ENCODE measurements around the gene CNTNAP2.

Gene CNTNAP2

GRCh38 chr7:146388928-146389327, 272.3 kb downstream of the CNTNAP2 start:
- H3K27ac ChIP-seq (ENCODE audit: low read depth, low read length): no peak overlapping the region
- H3K27me3 ChIP-seq (ENCODE audit: insufficient read depth, low read length): no peaks in the 10 kb centered on the region
- no peaks in the 10 kb centered on the region for H3K79me1 ChIP-seq (ENCODE audit: low read length)
- H3K79me2 ChIP-seq (ENCODE audit: control insufficient read depth, insufficient read depth, low read length, poor library complexity): no peaks in the 10 kb centered on the region
- no peak for DNase-seq
- H3K9ac ChIP-seq (ENCODE audit: low read length): no peak overlapping the region
- no peak overlapping the region for H3K14ac ChIP-seq (ENCODE audit: low read length)
- no peak overlapping the region for H2BK5ac ChIP-seq (ENCODE audit: low read depth, low read length, poor library complexity)
- H3K4me1 ChIP-seq (ENCODE audit: control insufficient read depth in 1 of 2, insufficient read depth in 2 of 2, low read length in 2 of 2): no peaks in the 10 kb centered on the region
- no peaks in the 10 kb centered on the region for H3K9me3 ChIP-seq (ENCODE audit: insufficient read depth, low read depth, low read length)
- H3K4me2 ChIP-seq (ENCODE audit: low read length): no peak overlapping the region
- H3K4me3 ChIP-seq (ENCODE audit: low read depth, low read length): no peak overlapping the region
- no peak overlapping the region for H4K91ac ChIP-seq (ENCODE audit: low read depth, low read length)
- no peak overlapping the region for H3K4ac ChIP-seq (ENCODE audit: low read depth, low read length)
- WGBS (ENCODE audit: extremely low coverage, insufficient coverage, insufficient read length): no CpG with 5 or more reads among the region's 2 CpGs
- H3K36me3 ChIP-seq (ENCODE audit: control insufficient read depth in 1 of 2, insufficient read depth in 2 of 2, low read length in 2 of 2): no peaks in the 10 kb centered on the region
- no peak overlapping the region for H4K12ac ChIP-seq (ENCODE audit: low read depth, low read length)
- H2BK12ac ChIP-seq (ENCODE audit: low read length): no peak overlapping the region
- no peak overlapping the region for H4K8ac ChIP-seq (ENCODE audit: low read depth, low read length)
- H2BK120ac ChIP-seq (ENCODE audit: insufficient read depth, low read length, poor library complexity): no peak overlapping the region
- no peak overlapping the region for H2AK5ac ChIP-seq (ENCODE audit: low read length)
- no peak overlapping the region for H2AFZ ChIP-seq (ENCODE audit: insufficient read depth, low read length, poor library complexity)
- H3K18ac ChIP-seq (ENCODE audit: low read length): no peak overlapping the region
- H3K23ac ChIP-seq (ENCODE audit: low read length): no peak overlapping the region

- Histone ChIP-seq H3K4me1 (ENCODE audit: control insufficient read depth in 1 of 2, insufficient read depth in 2 of 2, low read length in 2 of 2) (no peaks in the 10 kb centered on the region), H3K27ac (ENCODE audit: low read depth, low read length) (no peak overlapping the region), H3K79me2 (ENCODE audit: control insufficient read depth, insufficient read depth, low read length, poor library complexity) (no peaks in the 10 kb centered on the region), H4K91ac (ENCODE audit: low read depth, low read length) (no peak overlapping the region), H2AFZ (ENCODE audit: insufficient read depth, low read length, poor library complexity) (no peak overlapping the region), H2BK120ac (ENCODE audit: insufficient read depth, low read length, poor library complexity) (no peak overlapping the region), H2AK5ac (ENCODE audit: low read length) (no peak overlapping the region), H3K4me3 (ENCODE audit: low read depth, low read length) (no peak overlapping the region), H3K4me2 (ENCODE audit: low read length) (no peak overlapping the region), H3K9ac (ENCODE audit: low read length) (no peak overlapping the region), H3K79me1 (ENCODE audit: low read length) (no peaks in the 10 kb centered on the region), H3K14ac (ENCODE audit: low read length) (no peak overlapping the region), H4K12ac (ENCODE audit: low read depth, low read length) (no peak overlapping the region), H3K23ac (ENCODE audit: low read length) (no peak overlapping the region), H3K18ac (ENCODE audit: low read length) (no peak overlapping the region), H2BK5ac (ENCODE audit: low read depth, low read length, poor library complexity) (no peak overlapping the region), H3K27me3 (ENCODE audit: insufficient read depth, low read length) (no peaks in the 10 kb centered on the region), H2BK12ac (ENCODE audit: low read length) (no peak overlapping the region), H3K9me3 (ENCODE audit: insufficient read depth, low read depth, low read length) (peaks cover 1% of the 10 kb centered on the region), H3K36me3 (ENCODE audit: control insufficient read depth in 1 of 2, insufficient read depth in 2 of 2, low read length in 2 of 2) (no peaks in the 10 kb centered on the region), H4K8ac (ENCODE audit: low read depth, low read length) (no peak overlapping the region), H3K4ac (ENCODE audit: low read depth, low read length) (no peak overlapping the region)
- no CpG with 5 or more reads among the region's 2 CpGs for WGBS (ENCODE audit: extremely low coverage, insufficient coverage, insufficient read length)
- DNase-seq: no peak
These were observed 276.7 kb downstream of the CNTNAP2 start for GRCh38 chr7:146393346-146393745.

- Histone ChIP-seq H4K91ac (ENCODE audit: low read depth, low read length) (no peak overlapping the region), H3K9ac (ENCODE audit: low read length) (no peak overlapping the region), H3K79me2 (ENCODE audit: control insufficient read depth, insufficient read depth, low read length, poor library complexity) (no peaks in the 10 kb centered on the region), H3K36me3 (ENCODE audit: control insufficient read depth in 1 of 2, insufficient read depth in 2 of 2, low read length in 2 of 2) (no peaks in the 10 kb centered on the region), H2BK120ac (ENCODE audit: insufficient read depth, low read length, poor library complexity) (no peak overlapping the region), H3K27me3 (ENCODE audit: insufficient read depth, low read length) (no peaks in the 10 kb centered on the region), H3K4me1 (ENCODE audit: control insufficient read depth in 1 of 2, insufficient read depth in 2 of 2, low read length in 2 of 2) (no peaks in the 10 kb centered on the region), H2AK5ac (ENCODE audit: low read length) (no peak overlapping the region), H2BK12ac (ENCODE audit: low read length) (no peak overlapping the region), H3K4me3 (ENCODE audit: low read depth, low read length) (no peak overlapping the region), H3K79me1 (ENCODE audit: low read length) (no peaks in the 10 kb centered on the region), H3K14ac (ENCODE audit: low read length) (no peak overlapping the region), H2AFZ (ENCODE audit: insufficient read depth, low read length, poor library complexity) (no peak overlapping the region), H2BK5ac (ENCODE audit: low read depth, low read length, poor library complexity) (no peak overlapping the region), H4K8ac (ENCODE audit: low read depth, low read length) (no peak overlapping the region), H3K18ac (ENCODE audit: low read length) (no peak overlapping the region), H3K4ac (ENCODE audit: low read depth, low read length) (no peak overlapping the region), H3K23ac (ENCODE audit: low read length) (no peak overlapping the region), H4K12ac (ENCODE audit: low read depth, low read length) (no peak overlapping the region), H3K9me3 (ENCODE audit: insufficient read depth, low read depth, low read length) (peaks cover 1% of the 10 kb centered on the region), H3K4me2 (ENCODE audit: low read length) (no peak overlapping the region), H3K27ac (ENCODE audit: low read depth, low read length) (no peak overlapping the region)
- WGBS (ENCODE audit: extremely low coverage, insufficient coverage, insufficient read length): no CpG with 5 or more reads among the region's 1 CpG
- no peak for DNase-seq
These were observed 280.5 kb downstream of the CNTNAP2 start for GRCh38 chr7:146397141-146397540.

- no peak overlapping the region for H3K9ac ChIP-seq (ENCODE audit: low read length)
- no peak overlapping the region for H2BK120ac ChIP-seq (ENCODE audit: insufficient read depth, low read length, poor library complexity)
- no peak overlapping the region for H4K91ac ChIP-seq (ENCODE audit: low read depth, low read length)
- no peak overlapping the region for H3K23ac ChIP-seq (ENCODE audit: low read length)
- no peaks in the 10 kb centered on the region for H3K27me3 ChIP-seq (ENCODE audit: insufficient read depth, low read length)
- H4K8ac ChIP-seq (ENCODE audit: low read depth, low read length): no peak overlapping the region
- no peak overlapping the region for H2BK12ac ChIP-seq (ENCODE audit: low read length)
- no peak overlapping the region for H3K4me2 ChIP-seq (ENCODE audit: low read length)
- no peak overlapping the region for H4K12ac ChIP-seq (ENCODE audit: low read depth, low read length)
- no peak overlapping the region for H2BK5ac ChIP-seq (ENCODE audit: low read depth, low read length, poor library complexity)
- no peak overlapping the region for H3K4me3 ChIP-seq (ENCODE audit: low read depth, low read length)
- no CpG with 5 or more reads among the region's 3 CpGs for WGBS (ENCODE audit: extremely low coverage, insufficient coverage, insufficient read length)
- peaks cover 1% of the 10 kb centered on the region for H3K9me3 ChIP-seq (ENCODE audit: insufficient read depth, low read depth, low read length)
- H3K4me1 ChIP-seq (ENCODE audit: control insufficient read depth in 1 of 2, insufficient read depth in 2 of 2, low read length in 2 of 2): no peaks in the 10 kb centered on the region
- H3K79me1 ChIP-seq (ENCODE audit: low read length): no peaks in the 10 kb centered on the region
- no peak overlapping the region for H3K14ac ChIP-seq (ENCODE audit: low read length)
- H3K27ac ChIP-seq (ENCODE audit: low read depth, low read length): no peak overlapping the region
- H3K79me2 ChIP-seq (ENCODE audit: control insufficient read depth, insufficient read depth, low read length, poor library complexity): no peaks in the 10 kb centered on the region
- DNase-seq: no peak
- no peaks in the 10 kb centered on the region for H3K36me3 ChIP-seq (ENCODE audit: control insufficient read depth in 1 of 2, insufficient read depth in 2 of 2, low read length in 2 of 2)
- no peak overlapping the region for H2AK5ac ChIP-seq (ENCODE audit: low read length)
- no peak overlapping the region for H3K4ac ChIP-seq (ENCODE audit: low read depth, low read length)
- H2AFZ ChIP-seq (ENCODE audit: insufficient read depth, low read length, poor library complexity): no peak overlapping the region
- H3K18ac ChIP-seq (ENCODE audit: low read length): no peak overlapping the region
These were observed 285.3 kb downstream of the CNTNAP2 start for GRCh38 chr7:146401939-146402338.
